LNCAP (cell line): ENCODE data around the gene IQCK.

Experiments
- CTCF ChIP-seq: fragments of 450-650 bp; IDR thresholded peaks from 2 replicates; pipeline ENCODE4 v1.5.1; 2017; ENCODE audit warnings: mild to moderate bottlenecking

IQCK gene

GRCh38 chr16:19808061-19808641 lies 90.1 kb downstream of the IQCK start:
- TF ChIP-seq CTCF, result no peak

DNA sequence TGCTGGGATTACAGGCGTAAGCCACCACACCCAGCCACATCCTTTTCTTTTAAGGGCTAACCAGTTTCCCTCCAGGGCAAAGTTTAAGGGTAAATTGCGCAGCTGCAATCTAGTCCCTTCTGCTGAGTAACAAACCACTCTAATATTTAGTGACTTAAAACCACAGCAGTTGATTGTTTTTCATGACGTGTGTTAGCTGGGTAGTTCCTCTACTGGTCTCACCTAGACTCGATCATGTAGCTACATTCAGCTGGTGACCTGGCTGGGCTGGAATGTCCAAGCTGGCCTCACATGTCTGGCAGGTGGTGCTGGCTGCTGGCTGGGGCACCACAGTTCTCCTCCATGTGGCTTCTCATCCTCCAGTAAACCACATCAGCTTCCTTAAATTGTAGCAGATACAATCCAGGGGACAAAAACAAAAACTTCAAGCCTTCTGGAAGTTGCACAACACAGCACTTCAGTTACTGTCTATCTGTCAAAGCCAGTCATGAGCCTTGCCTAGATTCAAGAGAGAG lies 91.1 kb downstream of the IQCK start:
- TF ChIP-seq CTCF, result no peak

DNA sequence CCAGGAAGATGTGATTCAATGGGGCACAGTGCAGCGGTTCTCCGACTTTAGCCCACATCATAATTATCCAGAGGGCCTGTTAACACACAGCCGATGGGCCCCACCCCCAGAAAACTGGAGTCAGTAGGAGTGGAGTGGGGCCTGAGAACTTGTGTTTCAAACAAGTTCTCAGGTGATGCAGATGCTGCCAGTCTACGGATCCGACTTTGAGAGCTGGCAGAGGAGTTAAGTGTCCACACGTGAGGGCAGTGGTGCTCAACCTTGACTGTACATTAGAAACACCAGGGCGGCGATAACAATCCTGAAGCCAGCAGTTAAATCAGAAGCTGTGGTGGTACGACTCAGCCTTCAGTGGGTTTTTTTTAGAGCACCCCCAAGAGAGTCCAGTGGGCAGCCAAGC lies 91.6 kb downstream of the IQCK start:
- TF ChIP-seq CTCF, result no peak

DNA sequence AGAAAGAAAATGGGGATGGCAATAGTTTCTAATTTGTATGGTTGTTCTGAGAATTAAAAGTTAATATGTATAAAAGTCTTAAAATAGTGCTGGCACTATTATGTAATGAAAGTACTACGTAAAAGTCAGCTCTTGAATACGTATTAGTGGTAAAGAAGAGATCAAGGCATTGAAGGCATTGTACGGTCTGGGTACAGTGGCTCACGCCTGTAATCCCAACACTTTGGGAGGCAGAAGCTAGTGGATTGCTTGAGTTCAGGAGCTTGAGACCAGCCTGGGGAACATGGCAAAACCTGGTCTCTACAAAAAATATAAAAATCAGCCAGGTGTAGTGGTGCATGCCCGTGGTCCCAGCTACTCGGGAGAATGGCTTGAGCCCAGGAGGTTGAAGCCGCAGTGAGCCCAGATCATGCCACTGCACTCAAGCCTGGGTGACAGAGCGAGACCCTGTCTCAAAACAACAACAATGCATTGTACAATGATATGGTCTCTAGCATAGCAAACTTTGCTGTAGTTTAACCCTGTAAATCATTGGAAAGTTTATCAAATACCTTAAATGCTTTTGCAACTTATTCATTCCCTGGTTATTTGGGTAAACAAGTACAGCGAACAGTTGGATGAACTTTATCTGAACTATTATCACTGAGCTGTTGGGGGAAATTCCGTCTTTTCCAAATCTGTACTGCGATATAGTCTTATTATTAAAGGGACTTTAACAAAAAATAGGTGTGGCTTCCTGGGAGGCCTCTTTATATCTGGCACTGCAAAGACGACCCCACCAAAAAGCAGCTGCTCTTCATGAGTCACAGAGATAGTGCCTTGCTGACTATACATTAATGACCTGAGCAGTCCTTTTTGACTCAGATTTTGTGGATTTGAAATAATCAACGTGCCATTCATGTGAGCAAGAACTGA lies 93.0 kb downstream of the IQCK start:
- no peak for TF ChIP-seq CTCF

DNA sequence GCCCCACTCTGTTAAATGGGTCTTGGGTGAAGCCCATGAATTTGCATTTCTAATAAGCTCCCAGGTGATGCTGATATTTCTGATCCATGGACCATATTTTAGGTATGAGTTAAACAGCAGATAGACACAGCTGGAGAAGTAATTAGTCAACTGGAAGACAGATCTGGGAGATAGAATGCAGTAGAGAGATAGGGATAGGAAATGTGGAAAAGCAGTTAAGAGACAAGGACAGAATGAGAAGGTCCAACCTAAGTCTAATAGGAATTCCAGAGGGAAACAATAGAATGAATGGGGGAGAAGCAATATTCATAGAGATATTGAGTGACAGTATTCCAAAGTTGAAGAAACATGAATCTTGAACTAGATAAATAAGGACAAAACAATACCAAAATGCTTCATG lies 94.9 kb downstream of the IQCK start:
- no peak for TF ChIP-seq CTCF

GRCh38 chr16:19815418-19815817 lies 97.3 kb downstream of the IQCK start:
- TF ChIP-seq CTCF, result no peak

- no peak for TF ChIP-seq CTCF
Measured at GRCh38 chr16:19817122-19817521, 99.1 kb downstream of the IQCK start.
